Hepatocyte (in vitro differentiated cells): ENCODE measurements around the gene AP1G2.
"Not testable (repeated sequence)": the region's sequence is repeated elsewhere in the genome, so short reads cannot be mapped to it uniquely, and the experiment has no call there.

Experiments used
- EZH2 ChIP-seq: fragments of 200-600 bp; sonication (generic); IDR thresholded peaks from 2 replicates; pipeline ENCODE4 v1.6.1; 2016; ENCODE audit warnings: antibody characterized with exemption, mild to moderate bottlenecking, borderline replicate concordance
- EZH2phosphoT487 ChIP-seq: fragments of 200-600 bp; sonication (generic); IDR thresholded peaks from one replicate; pipeline ENCODE4 v1.6.1; 2018; ENCODE audit warnings: antibody characterized with exemption, mild to moderate bottlenecking, low read depth, moderate library complexity; ENCODE audit not compliant: unreplicated experiment, severe bottlenecking
- TF ChIP-seq, protein P1 (sequence below): fragments of 200-600 bp; sonication (generic); IDR thresholded peaks from 2 replicates; pipeline ENCODE4 v1.5.1; 2016; ENCODE audit warnings: antibody characterized with exemption, mild to moderate bottlenecking; ENCODE audit not compliant: poor library complexity

DNA sequence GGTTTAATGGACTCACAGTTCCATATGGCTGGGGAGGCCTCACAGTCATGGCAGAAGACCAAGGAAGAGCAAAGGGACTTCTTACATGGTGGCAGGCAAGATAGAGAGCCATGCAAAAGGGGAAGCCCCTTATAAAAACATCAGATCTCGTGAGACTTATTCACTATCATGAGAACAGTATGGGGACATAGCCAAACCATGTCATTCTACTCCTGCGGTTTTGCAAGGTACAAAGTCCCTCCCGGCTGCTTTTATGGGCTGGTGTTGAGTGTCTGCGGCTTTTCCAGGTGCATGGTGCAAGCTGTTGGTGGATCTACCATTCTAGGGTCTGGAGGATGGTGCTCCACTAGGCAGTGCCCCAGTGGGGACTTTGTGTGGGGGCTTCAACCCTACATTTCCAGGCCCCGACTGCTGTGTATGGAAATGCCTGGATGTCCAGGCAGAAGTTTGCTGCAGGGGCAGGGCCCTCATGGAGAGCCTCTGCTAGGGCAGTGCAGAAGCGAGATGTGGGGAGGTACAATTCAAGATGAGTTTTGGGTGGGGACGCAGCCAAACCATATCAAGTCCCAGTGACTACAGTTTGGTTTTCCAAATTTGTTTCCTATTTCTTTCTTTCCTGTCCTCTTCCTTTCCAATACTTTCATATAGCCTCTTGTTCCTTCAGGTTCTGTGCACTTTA, 42.0 kb upstream of the AP1G2 start:
- not testable (repeated sequence) for TF ChIP-seq EZH2phosphoT487, EZH2
- TF ChIP-seq, protein P1, sequence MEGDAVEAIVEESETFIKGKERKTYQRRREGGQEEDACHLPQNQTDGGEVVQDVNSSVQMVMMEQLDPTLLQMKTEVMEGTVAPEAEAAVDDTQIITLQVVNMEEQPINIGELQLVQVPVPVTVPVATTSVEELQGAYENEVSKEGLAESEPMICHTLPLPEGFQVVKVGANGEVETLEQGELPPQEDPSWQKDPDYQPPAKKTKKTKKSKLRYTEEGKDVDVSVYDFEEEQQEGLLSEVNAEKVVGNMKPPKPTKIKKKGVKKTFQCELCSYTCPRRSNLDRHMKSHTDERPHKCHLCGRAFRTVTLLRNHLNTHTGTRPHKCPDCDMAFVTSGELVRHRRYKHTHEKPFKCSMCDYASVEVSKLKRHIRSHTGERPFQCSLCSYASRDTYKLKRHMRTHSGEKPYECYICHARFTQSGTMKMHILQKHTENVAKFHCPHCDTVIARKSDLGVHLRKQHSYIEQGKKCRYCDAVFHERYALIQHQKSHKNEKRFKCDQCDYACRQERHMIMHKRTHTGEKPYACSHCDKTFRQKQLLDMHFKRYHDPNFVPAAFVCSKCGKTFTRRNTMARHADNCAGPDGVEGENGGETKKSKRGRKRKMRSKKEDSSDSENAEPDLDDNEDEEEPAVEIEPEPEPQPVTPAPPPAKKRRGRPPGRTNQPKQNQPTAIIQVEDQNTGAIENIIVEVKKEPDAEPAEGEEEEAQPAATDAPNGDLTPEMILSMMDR, result not testable (repeated sequence)
